Endodermal cell (in vitro differentiated cells): ENCODE measurements around the gene MXD3. TPM values are rescaled to one million over a fixed set of nuclear protein-coding genes. Genes with fewer than 3 reads are reported as not detected.
A peak's percentile ranks its signal among the peaks of the same experiment; 100 is the strongest.

ENCODE experiments used
- DNase-seq: peaks from one replicate; pipeline ENCODE4 v3.0.0-alpha.2; 2017
- H3K27ac ChIP-seq: 2 replicates; pipeline ENCODE4 v1.5.1; 2013; ENCODE audit warnings: mild to moderate bottlenecking, low read depth, low read length, moderate library complexity
- H3K27me3 ChIP-seq: 2 replicates; pipeline ENCODE4 v1.6.1; 2013; ENCODE audit warnings: mild to moderate bottlenecking, low read length, moderate library complexity; ENCODE audit not compliant: insufficient read depth, control insufficient read depth, poor library complexity, severe bottlenecking
- H3K36me3 ChIP-seq: 2 replicates; pipeline ENCODE4 v1.7.0; 2013; ENCODE audit warnings: mild to moderate bottlenecking, low read length, moderate library complexity; ENCODE audit not compliant: control insufficient read depth, insufficient read depth
- H3K4me1 ChIP-seq: one replicate; pipeline ENCODE4 v1.7.0; 2013; ENCODE audit warnings: low read length; ENCODE audit not compliant: control insufficient read depth, insufficient read depth
- H3K4me3 ChIP-seq: 2 replicates; pipeline ENCODE4 v1.5.1; 2013; ENCODE audit warnings: mild to moderate bottlenecking, low read length, moderate library complexity
- H3K9ac ChIP-seq: 2 replicates; pipeline ENCODE4 v1.6.1; 2013; ENCODE audit warnings: mild to moderate bottlenecking, low read length, moderate library complexity; ENCODE audit not compliant: poor library complexity, severe bottlenecking; ENCODE audit errors: extremely low read depth
- H3K9me3 ChIP-seq: 2 replicates; pipeline ENCODE4 v1.6.1; 2013; ENCODE audit warnings: mild to moderate bottlenecking, low read length, moderate library complexity; ENCODE audit not compliant: control insufficient read depth
- H3K27ac Mint-ChIP-seq: 2 replicates; pipeline ENCODE4 v1.8.0; 2020; ENCODE audit warnings: mixed read lengths
- H3K27me3 Mint-ChIP-seq: 2 replicates; pipeline ENCODE4 v1.8.0; 2021; ENCODE audit warnings: mild to moderate bottlenecking, mixed read lengths; ENCODE audit not compliant: insufficient read depth
- H3K36me3 Mint-ChIP-seq: 2 replicates; pipeline ENCODE4 v1.8.0; 2020; ENCODE audit warnings: low read depth, mixed read lengths
- H3K4me1 Mint-ChIP-seq: 2 replicates; pipeline ENCODE4 v1.8.0; 2020; ENCODE audit warnings: mixed read lengths
- H3K4me3 Mint-ChIP-seq: 2 replicates; pipeline ENCODE4 v1.8.0; 2020; ENCODE audit warnings: mild to moderate bottlenecking, moderate library complexity, mixed read lengths
- H3K9me3 Mint-ChIP-seq: 2 replicates; pipeline ENCODE4 v1.8.0; 2020; ENCODE audit warnings: mild to moderate bottlenecking, mixed read lengths
- CTCF ChIP-seq: fragments of 200-600 bp; sonication (generic); conservative IDR thresholded peaks from 2 replicates; pipeline ENCODE4 v1.5.0; 2021; ENCODE audit warnings: antibody characterized with exemption, mild to moderate bottlenecking
- WGBS, 2 experiments: methylation state at CpG; one replicate each; pipeline versions ENCODE4 v1.1.5 to v1.1.7; 2013; ENCODE audit warnings: missing lambda C conversion rate in 2 of 2, mixed read lengths in 1 of 2; ENCODE audit not compliant: insufficient coverage in 1 of 2, insufficient read length in 1 of 2; 5-methylcytosine and 5-hydroxymethylcytosine counted together
- total RNA-seq, 2 donors: library from RNA; stranded (reverse); fragmentation: NEBNext Ultra II Directional in 1 of 2; extraction: Animal tissue kit (Norgen Biotek cat#: 25700) in 1 of 2; gene quantifications; 2 replicates in 1 of 2; 3 replicates in 1 of 2; pipeline ENCODE4 v1.2.1, GENCODE V29; 2021

MXD3 gene
- total RNA-seq, 2 donors from 2014 or later, result 14.2 to 20.4 TPM

DNA sequence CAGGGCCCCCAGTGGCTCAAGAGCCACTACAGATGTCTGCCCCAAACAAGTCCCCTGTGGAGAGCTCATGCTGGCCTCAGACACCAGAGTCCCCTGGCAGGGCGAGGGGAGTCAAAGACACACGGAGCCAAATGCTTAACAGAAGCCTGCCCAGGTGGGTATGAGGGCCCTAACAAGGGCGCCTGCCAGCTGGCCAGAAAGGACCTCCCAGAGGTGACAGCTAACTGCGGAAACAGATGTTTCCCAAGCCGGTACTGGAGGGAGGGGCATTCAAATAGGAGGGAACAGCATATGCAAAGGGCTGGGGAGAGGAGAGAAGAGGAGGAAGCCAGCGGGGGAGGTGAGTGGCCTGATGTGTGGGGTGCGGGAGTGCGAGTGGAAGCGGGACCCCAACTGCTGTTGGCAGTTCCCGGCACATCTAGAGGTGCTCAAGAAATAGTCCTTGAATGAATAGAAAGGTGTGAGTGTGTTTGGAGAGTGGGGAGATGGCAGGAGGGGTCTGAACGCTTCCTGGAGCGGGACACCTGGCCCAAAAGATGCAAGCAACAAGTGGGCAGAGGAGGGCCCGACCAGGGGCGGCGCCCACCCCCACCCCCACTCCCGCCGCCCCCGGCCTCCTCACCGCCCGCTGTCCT lies 824 bp downstream of the MXD3 start:
- Mint-ChIP-seq H3K27me3 (peaks cover 3% of the 10 kb centered on the region), H3K36me3 (peaks cover 19% of the 10 kb centered on the region), H3K9me3 (no peaks in the 10 kb centered on the region), H3K4me1 (peaks cover 11% of the 10 kb centered on the region), H3K27ac (peak overlapping the region; percentile 73), H3K4me3 (peak overlapping the region; percentile 65)
- Histone ChIP-seq H3K4me1 (no peaks in the 10 kb centered on the region), H3K27me3 (no peaks in the 10 kb centered on the region), H3K9me3 (no peaks in the 10 kb centered on the region), H3K4me3 (peak overlapping the region; percentile 83), H3K27ac (no peak overlapping the region), H3K9ac (no peak overlapping the region), H3K36me3 (peaks cover 19% of the 10 kb centered on the region)
- no peak for TF ChIP-seq CTCF
- 20 to 38% methylated on average over 5 to 20 of the region's 20 CpGs for whole genome bisulfite sequencing, 2 experiments
- DNase-seq, result peak; percentile 73

- DNase-seq, result no peak
- H3K4me1 ChIP-seq, result no peaks in the 10 kb centered on the region
- Mint-ChIP-seq H3K36me3 (peaks cover 24% of the 10 kb centered on the region), H3K27me3 (peaks cover 3% of the 10 kb centered on the region), H3K4me1 (peaks cover 11% of the 10 kb centered on the region), H3K9me3 (no peaks in the 10 kb centered on the region), H3K27ac (no peak overlapping the region), H3K4me3 (peak overlapping the region; percentile 65)
- H3K27ac ChIP-seq, result no peak overlapping the region
- TF ChIP-seq CTCF, result no peak
- peak overlapping the region; percentile 83 for H3K4me3 ChIP-seq
- H3K9ac ChIP-seq, result no peak overlapping the region
- 93 to 95% methylated on average over 7 to 13 of the region's 13 CpGs for WGBS, 2 experiments
- no peaks in the 10 kb centered on the region for H3K27me3 ChIP-seq
- no peaks in the 10 kb centered on the region for H3K9me3 ChIP-seq
- H3K36me3 ChIP-seq, result peaks cover 25% of the 10 kb centered on the region
Measured at GRCh38 chr5:177310332-177310731, 1.4 kb downstream of the MXD3 start.

DNA sequence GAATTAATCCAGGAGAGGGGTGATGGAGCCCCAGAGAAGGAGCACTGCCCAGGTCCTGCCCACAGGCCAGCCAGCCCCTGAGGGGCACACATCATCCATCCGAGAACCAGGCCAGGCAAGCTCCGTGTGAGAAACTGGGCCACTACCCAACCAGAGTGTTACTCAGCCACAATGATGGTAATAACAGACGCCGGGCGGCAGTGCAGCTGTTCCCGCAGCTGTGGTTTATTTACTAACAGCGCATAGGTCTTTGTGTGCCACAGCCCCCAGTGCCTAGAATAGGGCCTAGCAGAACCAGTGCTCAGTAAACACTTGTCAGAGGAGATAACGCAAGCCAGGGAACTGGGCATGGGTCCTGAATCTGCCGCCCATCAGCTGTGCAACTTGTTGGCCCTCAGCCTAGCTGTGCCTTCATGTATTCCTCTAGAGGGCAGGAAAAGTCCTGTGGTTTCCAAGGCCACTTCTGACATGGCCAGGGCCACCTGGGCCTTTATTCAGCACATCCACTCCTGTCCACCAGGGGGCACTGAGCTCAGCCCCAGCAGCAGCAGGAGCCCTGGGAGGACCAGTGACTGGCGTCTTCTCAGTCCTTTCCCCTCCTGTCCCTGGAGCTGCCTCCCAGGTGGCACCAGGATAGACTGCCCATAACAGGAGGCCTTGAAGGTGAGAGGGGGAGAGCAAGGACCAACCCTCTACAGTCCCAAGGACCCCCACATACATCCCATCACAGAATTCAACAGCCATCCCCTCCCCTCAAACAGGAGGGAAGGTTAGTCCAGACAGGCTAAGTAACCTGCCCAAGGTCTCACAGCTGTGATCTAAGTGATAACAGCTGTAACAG lies 2.1 kb downstream of the MXD3 start:
- peak; percentile 96 for TF ChIP-seq CTCF
- peak overlapping the region; percentile 32 for H3K4me3 Mint-ChIP-seq
- Histone ChIP-seq H3K4me1 (peaks cover 3% of the 10 kb centered on the region), H3K27me3 (no peaks in the 10 kb centered on the region), H3K9ac (no peak overlapping the region), H3K4me3 (no peak overlapping the region), H3K36me3 (peaks cover 30% of the 10 kb centered on the region), H3K27ac (no peak overlapping the region), H3K9me3 (no peaks in the 10 kb centered on the region)
- H3K9me3 Mint-ChIP-seq, result no peaks in the 10 kb centered on the region
- peaks cover 15% of the 10 kb centered on the region for H3K4me1 Mint-ChIP-seq
- peaks cover 3% of the 10 kb centered on the region for H3K27me3 Mint-ChIP-seq
- peak overlapping the region; percentile 66 for H3K27ac Mint-ChIP-seq
- WGBS, 2 experiments, result 88 to 95% methylated on average over 7 to 10 of the region's 10 CpGs
- peak; percentile 96 for DNase-seq
- peaks cover 30% of the 10 kb centered on the region for H3K36me3 Mint-ChIP-seq
